HepG2 (cell line): ENCODE measurements around the gene TIFAB. TPM values are rescaled to one million over a fixed set of nuclear protein-coding genes. Genes with fewer than 3 reads are reported as not detected.

ENCODE experiments used
- FLYWCH1 ChIP-seq: sonication (generic); formaldehyde crosslinking; IDR thresholded peaks from 2 replicates; pipeline ENCODE4 v1.8.1; 2023; ENCODE audit warnings: mild to moderate bottlenecking, missing genetic modification reagents
- GATAD1 ChIP-seq: IDR thresholded peaks from 2 replicates; pipeline ENCODE4 v1.6.1; 2016; ENCODE audit warnings: missing genetic modification reagents, missing compliant biosample characterization
- MYNN ChIP-seq: sonication (generic); formaldehyde crosslinking; IDR thresholded peaks from 2 replicates; pipeline ENCODE4 v1.4.0; 2020; ENCODE audit warnings: mild to moderate bottlenecking, low read depth, missing genetic modification reagents
- SAP130 ChIP-seq: IDR thresholded peaks from 2 replicates; pipeline ENCODE4 v1.6.1; 2016; ENCODE audit warnings: low read depth
- SMYD3 ChIP-seq: sonication (generic); formaldehyde crosslinking; IDR thresholded peaks from 2 replicates; pipeline ENCODE4 v1.8.1; 2023; ENCODE audit warnings: mild to moderate bottlenecking, missing genetic modification reagents
- polyA plus RNA-seq, 8 experiments: library from polyadenylated mRNA; depleted of rRNA in 3 of 8; stranded (reverse) in 7 of 8; unstranded in 1 of 8; fragments of >200 nt; fragmentation: Illumina TruSeq in 4 of 8; extraction: Trizol in 4 of 8; gene quantifications; 2 replicates each; pipeline versions ENCODE4 v1.2.1 to v1.2.3, GENCODE V29; 2011 to 2016; ENCODE audit warnings: low read depth in 4 of 8, missing spikeins in 1 of 8, mixed read lengths in 1 of 8; ENCODE audit not compliant: insufficient read depth in 1 of 8
- total RNA-seq, 5 experiments: library from RNA; depleted of rRNA; stranded (reverse); fragments of >200 nt; fragmentation: Illumina TruSeq; extraction: Trizol; gene quantifications; 2 replicates each; pipeline ENCODE4 v1.2.3, GENCODE V29; 2016; ENCODE audit warnings: low read depth in 1 of 5
- TF ChIP-seq, protein P1 (sequence below): sonication (generic); formaldehyde crosslinking; IDR thresholded peaks from 2 replicates; pipeline ENCODE4 v1.4.0; 2020; ENCODE audit warnings: missing genetic modification reagents, low read depth, mild to moderate bottlenecking, borderline replicate concordance
- TF ChIP-seq, protein P2 (sequence below): sonication (generic); formaldehyde crosslinking; IDR thresholded peaks from 2 replicates; pipeline ENCODE4 v1.5.1; 2020; ENCODE audit warnings: mild to moderate bottlenecking, missing genetic modification reagents, moderate library complexity
- TF ChIP-seq, protein P3 (sequence below): sonication (generic); formaldehyde crosslinking; conservative IDR thresholded peaks from 2 replicates; pipeline ENCODE4 v1.4.0; 2020; ENCODE audit warnings: mild to moderate bottlenecking, missing genetic modification reagents, moderate library complexity
- TF ChIP-seq, protein P4 (sequence below): fragments of 450-650 bp; IDR thresholded peaks from 2 replicates; pipeline ENCODE4 v1.6.1; 2016
- TF ChIP-seq, protein P5 (sequence below): sonication (generic); formaldehyde crosslinking; IDR thresholded peaks from 2 replicates; pipeline ENCODE4 v1.4.0; 2020; ENCODE audit warnings: missing genetic modification reagents

TIFAB gene
- total and polyA plus RNA-seq, 2 of the 13 experiments (the other 11 are each of a cell fraction or from before 2014, with no cell fraction given): not detected

DNA sequence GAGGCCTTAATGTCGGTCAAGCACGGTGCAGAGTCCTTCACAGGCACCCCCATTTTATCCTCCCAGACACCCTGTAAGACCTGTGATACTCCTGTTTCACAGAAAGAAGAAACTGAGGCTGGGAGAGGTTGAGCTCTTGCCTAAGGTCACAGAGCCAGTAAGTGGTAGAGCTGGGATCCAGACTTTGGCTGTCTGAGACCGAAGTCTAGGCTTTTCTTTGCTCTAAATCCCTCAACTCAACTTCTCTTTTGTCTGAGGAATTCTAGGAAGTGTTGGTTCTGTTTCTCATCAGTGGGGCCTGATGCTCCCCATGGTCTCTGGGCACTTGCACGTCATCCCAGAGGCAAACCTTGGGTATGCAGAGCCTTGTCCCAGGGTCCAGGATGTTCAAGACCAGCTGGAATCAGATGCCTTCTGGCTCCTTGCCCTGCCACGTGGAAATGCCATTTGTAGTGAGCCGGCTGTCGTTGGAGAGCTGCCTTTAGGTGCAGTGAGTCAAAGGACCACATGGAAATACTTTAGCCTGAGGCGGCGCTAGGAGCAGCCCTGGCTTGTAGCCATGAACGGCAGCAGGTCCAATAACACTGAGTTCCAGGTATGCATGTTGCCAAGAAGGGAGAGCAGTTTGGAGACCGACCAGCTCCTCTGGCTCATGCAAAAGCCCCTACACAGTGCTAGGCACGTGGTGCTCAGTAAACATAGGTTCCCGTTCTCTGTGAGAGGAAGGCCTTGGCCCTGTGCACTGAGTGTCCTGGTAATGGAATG, 14.2 kb downstream of the TIFAB start (continued):
- TF ChIP-seq, protein P1, sequence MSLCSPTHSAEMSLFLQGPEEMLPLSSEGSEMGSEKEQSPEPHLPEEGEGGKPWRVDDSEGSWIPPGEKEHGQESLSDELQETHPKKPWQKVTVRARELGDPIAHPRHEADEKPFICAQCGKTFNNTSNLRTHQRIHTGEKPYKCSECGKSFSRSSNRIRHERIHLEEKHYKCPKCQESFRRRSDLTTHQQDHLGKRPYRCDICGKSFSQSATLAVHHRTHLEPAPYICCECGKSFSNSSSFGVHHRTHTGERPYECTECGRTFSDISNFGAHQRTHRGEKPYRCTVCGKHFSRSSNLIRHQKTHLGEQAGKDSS (CRISPR knock-in tag): no peak
- TF ChIP-seq SMYD3 (CRISPR knock-in tag): no peak
- no peak for TF ChIP-seq GATAD1 (CRISPR knock-in tag)
- TF ChIP-seq, protein P2, sequence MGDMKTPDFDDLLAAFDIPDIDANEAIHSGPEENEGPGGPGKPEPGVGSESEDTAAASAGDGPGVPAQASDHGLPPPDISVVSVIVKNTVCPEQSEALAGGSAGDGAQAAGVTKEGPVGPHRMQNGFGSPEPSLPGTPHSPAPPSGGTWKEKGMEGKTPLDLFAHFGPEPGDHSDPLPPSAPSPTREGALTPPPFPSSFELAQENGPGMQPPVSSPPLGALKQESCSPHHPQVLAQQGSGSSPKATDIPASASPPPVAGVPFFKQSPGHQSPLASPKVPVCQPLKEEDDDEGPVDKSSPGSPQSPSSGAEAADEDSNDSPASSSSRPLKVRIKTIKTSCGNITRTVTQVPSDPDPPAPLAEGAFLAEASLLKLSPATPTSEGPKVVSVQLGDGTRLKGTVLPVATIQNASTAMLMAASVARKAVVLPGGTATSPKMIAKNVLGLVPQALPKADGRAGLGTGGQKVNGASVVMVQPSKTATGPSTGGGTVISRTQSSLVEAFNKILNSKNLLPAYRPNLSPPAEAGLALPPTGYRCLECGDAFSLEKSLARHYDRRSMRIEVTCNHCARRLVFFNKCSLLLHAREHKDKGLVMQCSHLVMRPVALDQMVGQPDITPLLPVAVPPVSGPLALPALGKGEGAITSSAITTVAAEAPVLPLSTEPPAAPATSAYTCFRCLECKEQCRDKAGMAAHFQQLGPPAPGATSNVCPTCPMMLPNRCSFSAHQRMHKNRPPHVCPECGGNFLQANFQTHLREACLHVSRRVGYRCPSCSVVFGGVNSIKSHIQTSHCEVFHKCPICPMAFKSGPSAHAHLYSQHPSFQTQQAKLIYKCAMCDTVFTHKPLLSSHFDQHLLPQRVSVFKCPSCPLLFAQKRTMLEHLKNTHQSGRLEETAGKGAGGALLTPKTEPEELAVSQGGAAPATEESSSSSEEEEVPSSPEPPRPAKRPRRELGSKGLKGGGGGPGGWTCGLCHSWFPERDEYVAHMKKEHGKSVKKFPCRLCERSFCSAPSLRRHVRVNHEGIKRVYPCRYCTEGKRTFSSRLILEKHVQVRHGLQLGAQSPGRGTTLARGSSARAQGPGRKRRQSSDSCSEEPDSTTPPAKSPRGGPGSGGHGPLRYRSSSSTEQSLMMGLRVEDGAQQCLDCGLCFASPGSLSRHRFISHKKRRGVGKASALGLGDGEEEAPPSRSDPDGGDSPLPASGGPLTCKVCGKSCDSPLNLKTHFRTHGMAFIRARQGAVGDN (CRISPR knock-in tag): 0 out of 2 replicates have a peak, but pooled peaks have one; percentile 23
- no peak for TF ChIP-seq MYNN (CRISPR knock-in tag)
- no peak for TF ChIP-seq FLYWCH1 (CRISPR knock-in tag)
- TF ChIP-seq, protein P3, sequence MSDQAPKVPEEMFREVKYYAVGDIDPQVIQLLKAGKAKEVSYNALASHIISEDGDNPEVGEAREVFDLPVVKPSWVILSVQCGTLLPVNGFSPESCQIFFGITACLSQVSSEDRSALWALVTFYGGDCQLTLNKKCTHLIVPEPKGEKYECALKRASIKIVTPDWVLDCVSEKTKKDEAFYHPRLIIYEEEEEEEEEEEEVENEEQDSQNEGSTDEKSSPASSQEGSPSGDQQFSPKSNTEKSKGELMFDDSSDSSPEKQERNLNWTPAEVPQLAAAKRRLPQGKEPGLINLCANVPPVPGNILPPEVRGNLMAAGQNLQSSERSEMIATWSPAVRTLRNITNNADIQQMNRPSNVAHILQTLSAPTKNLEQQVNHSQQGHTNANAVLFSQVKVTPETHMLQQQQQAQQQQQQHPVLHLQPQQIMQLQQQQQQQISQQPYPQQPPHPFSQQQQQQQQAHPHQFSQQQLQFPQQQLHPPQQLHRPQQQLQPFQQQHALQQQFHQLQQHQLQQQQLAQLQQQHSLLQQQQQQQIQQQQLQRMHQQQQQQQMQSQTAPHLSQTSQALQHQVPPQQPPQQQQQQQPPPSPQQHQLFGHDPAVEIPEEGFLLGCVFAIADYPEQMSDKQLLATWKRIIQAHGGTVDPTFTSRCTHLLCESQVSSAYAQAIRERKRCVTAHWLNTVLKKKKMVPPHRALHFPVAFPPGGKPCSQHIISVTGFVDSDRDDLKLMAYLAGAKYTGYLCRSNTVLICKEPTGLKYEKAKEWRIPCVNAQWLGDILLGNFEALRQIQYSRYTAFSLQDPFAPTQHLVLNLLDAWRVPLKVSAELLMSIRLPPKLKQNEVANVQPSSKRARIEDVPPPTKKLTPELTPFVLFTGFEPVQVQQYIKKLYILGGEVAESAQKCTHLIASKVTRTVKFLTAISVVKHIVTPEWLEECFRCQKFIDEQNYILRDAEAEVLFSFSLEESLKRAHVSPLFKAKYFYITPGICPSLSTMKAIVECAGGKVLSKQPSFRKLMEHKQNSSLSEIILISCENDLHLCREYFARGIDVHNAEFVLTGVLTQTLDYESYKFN (CRISPR knock-in tag): no peak
- TF ChIP-seq SAP130 (CRISPR knock-in tag): peak; percentile 40
- TF ChIP-seq, protein P4, sequence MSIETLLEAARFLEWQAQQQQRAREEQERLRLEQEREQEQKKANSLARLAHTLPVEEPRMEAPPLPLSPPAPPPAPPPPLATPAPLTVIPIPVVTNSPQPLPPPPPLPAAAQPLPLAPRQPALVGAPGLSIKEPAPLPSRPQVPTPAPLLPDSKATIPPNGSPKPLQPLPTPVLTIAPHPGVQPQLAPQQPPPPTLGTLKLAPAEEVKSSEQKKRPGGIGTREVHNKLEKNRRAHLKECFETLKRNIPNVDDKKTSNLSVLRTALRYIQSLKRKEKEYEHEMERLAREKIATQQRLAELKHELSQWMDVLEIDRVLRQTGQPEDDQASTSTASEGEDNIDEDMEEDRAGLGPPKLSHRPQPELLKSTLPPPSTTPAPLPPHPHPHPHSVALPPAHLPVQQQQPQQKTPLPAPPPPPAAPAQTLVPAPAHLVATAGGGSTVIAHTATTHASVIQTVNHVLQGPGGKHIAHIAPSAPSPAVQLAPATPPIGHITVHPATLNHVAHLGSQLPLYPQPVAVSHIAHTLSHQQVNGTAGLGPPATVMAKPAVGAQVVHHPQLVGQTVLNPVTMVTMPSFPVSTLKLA: peak; percentile 88
- TF ChIP-seq, protein P5, sequence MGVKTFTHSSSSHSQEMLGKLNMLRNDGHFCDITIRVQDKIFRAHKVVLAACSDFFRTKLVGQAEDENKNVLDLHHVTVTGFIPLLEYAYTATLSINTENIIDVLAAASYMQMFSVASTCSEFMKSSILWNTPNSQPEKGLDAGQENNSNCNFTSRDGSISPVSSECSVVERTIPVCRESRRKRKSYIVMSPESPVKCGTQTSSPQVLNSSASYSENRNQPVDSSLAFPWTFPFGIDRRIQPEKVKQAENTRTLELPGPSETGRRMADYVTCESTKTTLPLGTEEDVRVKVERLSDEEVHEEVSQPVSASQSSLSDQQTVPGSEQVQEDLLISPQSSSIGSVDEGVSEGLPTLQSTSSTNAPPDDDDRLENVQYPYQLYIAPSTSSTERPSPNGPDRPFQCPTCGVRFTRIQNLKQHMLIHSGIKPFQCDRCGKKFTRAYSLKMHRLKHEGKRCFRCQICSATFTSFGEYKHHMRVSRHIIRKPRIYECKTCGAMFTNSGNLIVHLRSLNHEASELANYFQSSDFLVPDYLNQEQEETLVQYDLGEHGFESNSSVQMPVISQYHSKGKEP (CRISPR knock-in tag): no peak
